Astrocyte of the spinal cord (primary cell): Measurements from ENCODE around the gene CMTM8.

Experiments used
- DNase-seq: peaks from one replicate; pipeline ENCODE4 v3.0.0; 2011; ENCODE audit warnings: low read depth, low spot score
- H3K4me3 ChIP-seq: 2 replicates; pipeline ENCODE4 v1.5.1; 2011; ENCODE audit warnings: low read depth, mild to moderate bottlenecking, low read length, moderate library complexity
- CTCF ChIP-seq: IDR thresholded peaks from 2 replicates; pipeline ENCODE4 v1.5.1; 2012; ENCODE audit warnings: low read depth, mild to moderate bottlenecking, low read length, inconsistent platforms
- in situ Hi-C: cut with HindIII; loops from 2 replicates; pipeline ENCODE4 v1.10.0; 2017; ENCODE audit warnings: low sequenced_read_pairs

Gene CMTM8

GRCh38 chr3:32281570-32282106 is 43.2 kb downstream of the CMTM8 start:
- H3K4me3 ChIP-seq: no peak overlapping the region
- in situ Hi-C loops: no loop called here
- no peak for DNase-seq
- no peak for TF ChIP-seq CTCF

GRCh38 chr3:32282578-32283154 is 44.2 kb downstream of the CMTM8 start:
- H3K4me3 ChIP-seq: no peak overlapping the region
- DNase-seq: no peak
- in situ Hi-C loops: no loop called here
- no peak for TF ChIP-seq CTCF

- in situ Hi-C loops: no loop called here
- DNase-seq: no peak
- no peak for TF ChIP-seq CTCF
Observed at GRCh38 chr3:32283304-32283703, 44.8 kb downstream of the CMTM8 start.

GRCh38 chr3:32284443-32285212 is 46.1 kb downstream of the CMTM8 start:
- H3K4me3 ChIP-seq: no peak overlapping the region
- TF ChIP-seq CTCF: no peak
- no peak for DNase-seq
- in situ Hi-C loops: no loop called here

More at GRCh38 chr3:32283304-32283703, 44.8 kb downstream of the CMTM8 start:
- H3K4me3 ChIP-seq: no peak overlapping the region

- no peak for DNase-seq
- H3K4me3 ChIP-seq: no peak overlapping the region
- in situ Hi-C loops: no loop called here
- no peak for TF ChIP-seq CTCF
Observed at GRCh38 chr3:32285891-32286290, 47.4 kb downstream of the CMTM8 start.

GRCh38 chr3:32288819-32289218 is 50.3 kb downstream of the CMTM8 start:
- in situ Hi-C loops: no loop called here
- no peak for DNase-seq
- no peak overlapping the region for H3K4me3 ChIP-seq
- TF ChIP-seq CTCF: no peak
